Inferior parietal cortex (tissue), 1 donor: Measurements from ENCODE around the gene USP28.
"Not testable (repeated sequence)": the region's sequence is repeated elsewhere in the genome, so short reads cannot be mapped to it uniquely, and the experiment has no call there.

Experiments used
- DNase-seq: peaks from one replicate; pipeline ENCODE4 v3.0.0-alpha.2; 2016; ENCODE audit errors: extremely low spot score

USP28 gene

GRCh38 chr11:113835306-113835705, 40.1 kb downstream of the USP28 start:
- DNase-seq = no peak

GRCh38 chr11:113833151-113833550, 42.2 kb downstream of the USP28 start:
- DNase-seq = no peak

GRCh38 chr11:113831314-113831713, 44.1 kb downstream of the USP28 start:
- no peak for DNase-seq

DNA sequence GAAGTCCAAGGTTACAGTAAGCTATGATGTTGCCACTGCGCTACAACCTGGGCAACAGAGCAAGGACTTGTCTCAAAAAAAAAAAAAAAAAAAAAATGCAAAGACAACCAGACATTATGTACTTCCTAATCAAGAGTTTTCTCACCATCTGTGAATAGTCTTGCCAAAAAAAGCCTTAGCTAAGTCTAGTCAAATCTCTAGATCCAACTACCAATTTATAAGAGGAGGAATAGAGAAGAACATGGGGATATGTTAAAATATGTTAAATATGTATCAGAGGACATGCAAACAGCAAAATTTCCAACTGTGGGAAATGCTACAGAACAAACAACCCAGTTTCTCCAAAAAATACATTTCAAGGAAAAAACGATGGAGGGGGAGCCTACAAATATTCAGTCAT, 45.6 kb downstream of the USP28 start:
- no peak for DNase-seq

GRCh38 chr11:113828191-113828590, 47.2 kb downstream of the USP28 start:
- DNase-seq = peak; percentile 66

- DNase-seq = no peak
These were observed 47.9 kb downstream of the USP28 start for GRCh38 chr11:113827477-113827876.

DNA sequence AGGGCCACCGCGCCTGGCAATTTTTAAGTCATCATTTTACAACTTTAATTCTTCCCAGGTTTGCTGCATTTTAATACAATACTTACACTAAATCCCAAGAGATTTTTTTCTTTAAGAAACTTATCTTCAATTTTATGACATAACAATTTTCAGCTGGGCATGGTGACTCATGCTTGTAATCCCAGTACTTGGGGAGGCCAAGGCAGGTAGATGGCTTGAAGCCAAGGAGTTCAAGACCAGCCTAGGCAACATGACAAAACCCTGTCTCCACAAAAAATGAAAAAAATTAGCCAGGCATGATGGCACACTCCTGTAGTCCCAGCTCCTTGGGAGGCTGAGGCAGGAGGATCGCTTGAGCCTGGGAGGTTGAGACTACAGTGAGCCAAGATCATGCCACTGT, 56.9 kb downstream of the USP28 start:
- no peak for DNase-seq

DNA sequence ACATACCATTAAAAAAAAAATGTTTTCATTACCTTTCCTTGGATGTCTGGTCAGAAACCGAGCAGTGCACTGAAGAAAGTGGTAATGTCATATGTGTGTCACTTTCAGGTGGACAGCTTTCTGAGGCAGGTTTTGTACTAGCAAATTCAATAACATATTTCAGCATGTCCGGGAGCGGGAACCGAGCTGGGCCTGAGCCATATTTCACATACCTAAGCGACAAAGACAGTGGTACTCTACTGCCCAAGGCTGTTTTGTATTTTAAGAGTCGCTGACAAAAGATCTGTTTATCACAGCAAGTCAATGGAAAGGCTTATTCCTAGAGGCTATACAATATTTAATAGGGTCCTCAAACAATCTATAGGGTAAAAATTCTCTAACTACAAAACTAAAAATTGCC, 57.7 kb downstream of the USP28 start:
- no peak for DNase-seq

- DNase-seq = no peak
These were observed 58.2 kb downstream of the USP28 start for GRCh38 chr11:113817162-113817561.

DNA sequence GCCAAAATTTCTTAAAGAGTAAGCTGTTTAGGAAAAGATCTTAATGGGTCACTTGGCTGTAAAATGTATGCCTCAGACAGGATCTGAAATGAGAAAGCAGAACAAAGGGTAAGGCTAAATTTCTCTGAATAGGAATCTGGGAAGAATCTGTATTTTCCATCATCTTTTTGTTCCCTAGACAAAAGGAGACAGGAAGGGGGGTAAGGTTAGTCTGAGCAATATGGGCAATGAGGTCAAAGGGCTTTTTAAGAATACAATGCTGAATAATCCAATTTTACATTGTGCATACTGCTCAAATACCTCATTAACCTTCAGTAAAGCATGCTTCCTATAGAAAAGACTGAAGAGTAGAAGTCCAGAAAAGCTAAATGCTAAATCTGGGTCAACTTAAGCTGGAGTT, 61.2 kb downstream of the USP28 start:
- DNase-seq = no peak

DNA sequence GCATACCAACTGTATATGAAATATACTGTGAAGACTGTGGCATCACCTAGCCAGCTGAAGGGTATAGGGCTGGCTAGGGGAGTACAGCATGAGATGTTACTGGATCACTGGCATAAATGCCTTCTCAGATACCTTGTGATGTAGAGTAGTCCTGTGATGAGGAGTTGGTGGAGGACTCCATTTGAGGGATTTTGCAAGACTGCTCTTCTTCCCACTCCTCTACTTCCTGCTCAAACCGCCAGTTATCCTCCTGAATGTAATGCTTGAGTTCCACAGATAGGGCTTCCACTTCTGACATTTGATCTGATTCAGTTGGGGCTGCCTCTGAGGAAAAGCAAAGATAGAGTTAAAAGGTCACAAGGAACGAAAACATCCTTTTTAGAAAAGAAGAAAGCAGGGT, 66.4 kb downstream of the USP28 start:
- DNase-seq = no peak

GRCh38 chr11:113806406-113806805, 69.0 kb downstream of the USP28 start:
- no peak for DNase-seq

GRCh38 chr11:113805640-113806039, 69.7 kb downstream of the USP28 start:
- no peak for DNase-seq

- DNase-seq = no peak
These were observed 72.8 kb downstream of the USP28 start for GRCh38 chr11:113802621-113803020.

DNA sequence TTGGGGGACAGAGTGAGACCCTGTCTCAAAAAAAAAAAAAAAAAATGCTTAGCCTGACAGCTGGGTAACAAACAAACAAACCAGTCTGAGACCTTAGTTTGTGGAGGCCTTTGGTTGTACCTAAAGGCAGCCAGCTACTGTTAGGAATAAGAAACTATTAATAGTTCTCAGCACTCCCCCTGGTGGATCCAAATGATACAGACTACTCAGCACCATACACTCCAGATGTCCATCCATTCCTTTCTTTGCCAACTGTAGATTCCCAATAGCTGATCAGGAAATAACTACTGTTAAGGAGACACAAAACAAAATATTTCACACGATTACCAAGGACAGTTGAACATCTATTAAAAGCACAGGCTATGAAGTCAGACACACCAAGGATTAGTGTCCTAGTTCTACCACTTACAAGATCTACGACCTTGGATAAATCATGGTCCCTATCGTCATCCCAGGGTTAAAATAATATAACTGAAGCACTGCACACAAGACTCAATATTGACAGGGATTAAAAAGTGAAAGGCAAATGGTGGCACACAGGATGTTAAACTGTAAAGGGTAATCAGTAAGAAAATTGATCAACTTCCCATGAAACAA, 78.6 kb downstream of the USP28 start:
- peak; percentile 85 for DNase-seq

GRCh38 chr11:113789675-113790320, 85.6 kb downstream of the USP28 start:
- no peak for DNase-seq

GRCh38 chr11:113789016-113789415, 86.4 kb downstream of the USP28 start:
- DNase-seq = not testable (repeated sequence)

- DNase-seq = no peak
These were observed 93.2 kb downstream of the USP28 start for GRCh38 chr11:113782134-113782533.

DNA sequence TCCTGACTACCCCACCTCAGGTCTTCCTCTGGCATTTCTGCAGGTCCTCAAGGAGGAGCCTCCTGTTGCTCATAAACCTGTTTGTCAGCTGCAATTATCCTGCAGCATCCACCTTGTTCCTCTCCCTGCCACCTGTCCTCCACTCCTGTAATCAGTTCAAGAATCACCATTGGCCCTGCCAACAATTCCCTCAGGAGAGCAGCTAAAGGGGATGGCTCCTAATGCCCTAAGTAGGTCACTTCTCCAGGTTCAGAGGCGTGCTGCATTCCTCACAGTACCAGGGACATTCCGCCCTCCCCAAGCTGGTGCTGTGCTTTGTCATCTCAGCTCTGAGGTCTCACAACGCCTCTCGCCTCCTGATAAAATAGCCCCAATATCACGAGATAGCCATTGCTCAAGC, 93.7 kb downstream of the USP28 start:
- no peak for DNase-seq

- DNase-seq = no peak
These were observed 95.9 kb downstream of the USP28 start, which contains the start of gene CLDN25 for GRCh38 chr11:113779496-113779895. CLDN25 (plus strand) TSS chr11:113779796; CDS start chr11:113779796, 0 bp downstream.

DNA sequence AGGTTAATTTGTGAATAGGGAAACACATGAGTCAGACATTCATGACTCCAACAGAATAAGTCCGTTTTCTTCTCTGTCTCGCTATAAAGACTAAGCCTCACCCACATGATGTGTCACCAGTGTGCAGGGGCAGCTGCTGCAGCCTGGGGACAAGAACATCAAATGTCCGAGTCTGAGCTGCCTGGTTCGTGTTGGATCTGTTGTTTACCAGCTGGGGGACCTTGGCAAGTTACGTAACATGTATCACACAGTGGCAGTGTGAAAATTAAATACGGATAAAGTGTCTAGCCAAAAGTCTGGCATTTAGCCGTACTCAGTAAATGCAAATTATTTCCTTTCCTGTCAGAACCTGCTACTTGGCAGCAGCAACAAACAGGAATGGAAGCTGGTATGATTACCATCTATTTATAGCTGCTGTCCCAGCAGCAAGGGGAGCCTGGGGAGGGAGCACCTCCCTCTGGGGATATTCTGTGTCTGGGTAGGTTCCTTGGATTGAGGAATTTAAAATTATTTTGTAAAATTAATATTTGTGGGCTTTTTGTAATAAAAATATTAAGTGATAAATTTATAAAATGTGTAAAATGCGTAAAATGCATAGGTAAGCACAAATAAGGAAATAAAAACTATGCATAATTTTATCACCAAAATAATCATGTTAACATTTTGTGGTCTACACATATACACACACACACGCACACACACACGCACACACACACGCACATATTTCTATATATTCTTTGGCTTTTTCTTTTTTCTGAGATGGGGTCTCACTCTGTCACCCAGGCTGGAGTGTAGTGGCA, 97.1 kb downstream of the USP28 start:
- peak; percentile 82 for DNase-seq

GRCh38 chr11:113774174-113774503, 101.2 kb downstream of the USP28 start:
- DNase-seq = no peak
